HepG2 (cell line): ENCODE measurements around the gene RTL3. TPM values are rescaled to one million over a fixed set of nuclear protein-coding genes. Genes with fewer than 3 reads are reported as not detected.

Source experiments
- ATAC-seq: fragments of 200-7000 bp; cut with Tn5 transposase; 3 replicates; pipeline ENCODE4 v1.9.1; 2020; ENCODE audit warnings: mild to moderate bottlenecking, moderate library complexity
- BruUV-seq: library from RNA; stranded (reverse); fragments of 400-500 nt; replicated peaks from 2 replicates; lab custom pipeline; 2021; lab: Mats Ljungman, UMichigan
- CTCF ChIA-PET: fragments of 300-600 bp; formaldehyde crosslinking; extraction: SDS; loops from one replicate; lab custom pipeline; 2021; ENCODE audit warnings: low total read pairs, inconsistent platforms, low intra/inter-chr PET ratio; lab: Yijun Ruan, JAX
- POLR2A ChIA-PET: fragments of 350-600 bp; sonication (Branson Sonifier 250); formaldehyde crosslinking; loops from one replicate; lab custom pipeline; 2020; ENCODE audit warnings: antibody characterized with exemption, inconsistent platforms; lab: Yijun Ruan, JAX
- DNase-seq: peaks from one replicate; pipeline ENCODE4 v3.0.0-alpha.2; 2015; ENCODE audit warnings: low spot score
- FAIRE-seq: peaks from 3 replicates; lab custom pipeline; 2011; peaks lifted over from hg19 to GRCh38; lab: Jason Lieb, UNC
- H2AFZ ChIP-seq: one replicate; pipeline ENCODE4 v1.6.1; 2011; ENCODE audit warnings: low read length, inconsistent platforms
- H3K27ac ChIP-seq: fragments of 300-600 bp; 3 replicates; pipeline ENCODE4 v1.8.0; 2011; ENCODE audit warnings: mixed run types, mild to moderate bottlenecking, mixed read lengths, low read length, inconsistent platforms; ENCODE audit not compliant: insufficient read depth; ENCODE audit errors: extremely low read length
- H3K27me3 ChIP-seq, 2 experiments: fragments of 200-600 bp in 1 of 2; 2 replicates in 1 of 2; 3 replicates in 1 of 2; pipeline versions ENCODE4 v1.6.0 to v1.8.0; 2011; ENCODE audit warnings: low read length in 2 of 2, mild to moderate bottlenecking in 2 of 2, moderate library complexity in 2 of 2, inconsistent platforms in 1 of 2; ENCODE audit not compliant: insufficient read depth in 2 of 2, control insufficient read depth in 1 of 2
- H3K36me3 ChIP-seq, 2 experiments: fragments of 200-600 bp in 1 of 2; replicated peaks in 1 of 2; 2 replicates in 1 of 2; 3 replicates in 1 of 2; pipeline versions ENCODE4 v1.5.1 to v1.8.0; 2011; ENCODE audit warnings: low read length in 2 of 2, inconsistent platforms in 1 of 2; ENCODE audit not compliant: insufficient read depth in 2 of 2, control insufficient read depth in 1 of 2
- H3K4me1 ChIP-seq: 2 replicates; pipeline ENCODE4 v1.5.1; 2012; ENCODE audit warnings: low read length, inconsistent platforms; ENCODE audit not compliant: insufficient read depth
- H3K4me2 ChIP-seq: 2 replicates; pipeline ENCODE4 v1.6.0; 2011; ENCODE audit warnings: low read depth, low read length, inconsistent platforms
- H3K4me3 ChIP-seq, 3 experiments: fragments of 200-600 bp in 1 of 3; sonication (generic), shearing (Covaris generic) in 1 of 3; replicated peaks in 1 of 3; 2 replicates each; pipeline ENCODE4 v1.5.1; 2011 to 2016; ENCODE audit warnings: low read length in 3 of 3, inconsistent platforms in 2 of 3, low read depth in 2 of 3, mild to moderate bottlenecking in 2 of 3, control low read depth in 1 of 3, mixed read lengths in 1 of 3; ENCODE audit not compliant: insufficient read depth in 1 of 3
- H3K79me2 ChIP-seq: one replicate; pipeline ENCODE4 v1.6.1; 2011; ENCODE audit warnings: low read length, inconsistent platforms; ENCODE audit not compliant: insufficient read depth
- H3K9ac ChIP-seq: 2 replicates; pipeline ENCODE4 v1.6.0; 2011; ENCODE audit warnings: mild to moderate bottlenecking, low read depth, low read length, inconsistent platforms; ENCODE audit not compliant: insufficient read depth
- H3K9me3 ChIP-seq: 2 replicates; pipeline ENCODE4 v1.5.1; 2012; ENCODE audit warnings: mild to moderate bottlenecking, low read length
- H4K20me1 ChIP-seq: 2 replicates; pipeline ENCODE4 v1.6.0; 2011; ENCODE audit warnings: inconsistent platforms, mild to moderate bottlenecking, low read length, moderate library complexity; ENCODE audit not compliant: insufficient read depth
- CC2D1A ChIP-seq: sonication (generic); formaldehyde crosslinking; IDR thresholded peaks from 2 replicates; pipeline ENCODE4 v1.8.1; 2023; ENCODE audit warnings: mild to moderate bottlenecking, missing genetic modification reagents
- MXI1 ChIP-seq: IDR thresholded peaks from 3 replicates; pipeline ENCODE4 v1.6.1; 2012; ENCODE audit warnings: low read depth, low read length, inconsistent platforms, borderline replicate concordance
- NFYC ChIP-seq: IDR thresholded peaks from 2 replicates; pipeline ENCODE4 v1.6.1; 2016; ENCODE audit warnings: missing genetic modification reagents, missing compliant biosample characterization
- PCBP1 ChIP-seq: fragments of 200-400 bp; formaldehyde crosslinking; IDR thresholded peaks from 2 replicates; pipeline ENCODE4 v1.6.1; 2017; ENCODE audit warnings: mild to moderate bottlenecking, low read depth, low read length, borderline replicate concordance
- POLR2AphosphoS5 ChIP-seq: IDR thresholded peaks from 2 replicates; pipeline ENCODE4 v1.6.1; 2012; ENCODE audit warnings: low read depth, low read length
- RAD51 ChIP-seq: fragments of 450-650 bp; IDR thresholded peaks from 2 replicates; pipeline ENCODE4 v1.6.1; 2016; ENCODE audit warnings: borderline replicate concordance
- RFXANK ChIP-seq: IDR thresholded peaks from 2 replicates; pipeline ENCODE4 v1.6.1; 2016
- SP140L ChIP-seq: sonication (generic); formaldehyde crosslinking; IDR thresholded peaks from 2 replicates; pipeline ENCODE4 v1.4.0; 2020; ENCODE audit warnings: missing genetic modification reagents, borderline replicate concordance
- TFAP4 ChIP-seq: sonication (generic); IDR thresholded peaks from 2 replicates; pipeline ENCODE4 v1.6.1; 2016; ENCODE audit warnings: low read depth, borderline replicate concordance
- U2AF2 ChIP-seq: fragments of 200-400 bp; formaldehyde crosslinking; IDR thresholded peaks from 2 replicates; pipeline ENCODE4 v1.6.1; 2017; ENCODE audit warnings: low read depth, mild to moderate bottlenecking, low read length
- ZBTB39 ChIP-seq: sonication (generic); formaldehyde crosslinking; IDR thresholded peaks from 2 replicates; pipeline ENCODE4 v1.5.0; 2020; ENCODE audit warnings: missing genetic modification reagents
- ZMYM4 ChIP-seq: sonication (generic); formaldehyde crosslinking; IDR thresholded peaks from 2 replicates; pipeline ENCODE4 v1.8.1; 2023; ENCODE audit warnings: mild to moderate bottlenecking, missing genetic modification reagents
- ZNF331 ChIP-seq: sonication (generic); formaldehyde crosslinking; IDR thresholded peaks from 2 replicates; pipeline ENCODE4 v1.4.0; 2020; ENCODE audit warnings: missing genetic modification reagents
- ZNF337 ChIP-seq: sonication (generic); formaldehyde crosslinking; IDR thresholded peaks from 2 replicates; pipeline ENCODE4 v1.5.1; 2020; ENCODE audit warnings: missing genetic modification reagents, low read depth, mild to moderate bottlenecking, borderline replicate concordance
- ZNF687 ChIP-seq: sonication (generic); formaldehyde crosslinking; IDR thresholded peaks from 2 replicates; pipeline ENCODE4 v1.5.1; 2020; ENCODE audit warnings: mild to moderate bottlenecking, missing genetic modification reagents, moderate library complexity
- ZNF713 ChIP-seq: sonication (generic); formaldehyde crosslinking; IDR thresholded peaks from 2 replicates; pipeline ENCODE4 v1.4.0; 2020; ENCODE audit warnings: mild to moderate bottlenecking, missing genetic modification reagents
- ZNF749 ChIP-seq: sonication (generic); formaldehyde crosslinking; IDR thresholded peaks from 2 replicates; pipeline ENCODE4 v1.8.0; 2022; ENCODE audit warnings: mild to moderate bottlenecking, missing genetic modification reagents, moderate library complexity, borderline replicate concordance
- WGBS: methylation state at CpG from one replicate; pipeline ENCODE4 v1.1.6; 2017; ENCODE audit warnings: low lambda C conversion rate; 5-methylcytosine and 5-hydroxymethylcytosine counted together
- in situ Hi-C: cut with HindIII; loops from 2 replicates; pipeline ENCODE4 v1.10.0; 2017; ENCODE audit warnings: low pct_unique_long_range_greater_than_20kb; ENCODE audit not compliant: extremely low pct_ligation_motif_present
- intact Hi-C: fragments of 100-400 bp; cut with micrococcal nuclease; formaldehyde crosslinking; loops from one replicate; pipeline ENCODE4 v1.10.0; 2022; ENCODE audit not compliant: unreplicated experiment
- polyA plus RNA-seq, 8 experiments: library from polyadenylated mRNA; depleted of rRNA in 3 of 8; stranded (reverse) in 7 of 8; unstranded in 1 of 8; fragments of >200 nt; fragmentation: Illumina TruSeq in 4 of 8; extraction: Trizol in 4 of 8; gene quantifications; 2 replicates each; pipeline versions ENCODE4 v1.2.1 to v1.2.3, GENCODE V29; 2011 to 2016; ENCODE audit warnings: low read depth in 4 of 8, missing spikeins in 1 of 8, mixed read lengths in 1 of 8; ENCODE audit not compliant: insufficient read depth in 1 of 8
- total RNA-seq, 5 experiments: library from RNA; depleted of rRNA; stranded (reverse); fragments of >200 nt; fragmentation: Illumina TruSeq; extraction: Trizol; gene quantifications; 2 replicates each; pipeline ENCODE4 v1.2.3, GENCODE V29; 2016; ENCODE audit warnings: low read depth in 1 of 5

RTL3 gene
- total and polyA plus RNA-seq, 2 of the 13 experiments (the other 11 are each of a cell fraction or from before 2014, with no cell fraction given): not detected

GRCh38 chrX:78693012-78693411 lies 33.9 kb upstream of the RTL3 start (continued):
- TF ChIP-seq ZNF687 (no peak), ZBTB39 (CRISPR knock-in tag) (no peak), ZNF749 (no peak)

GRCh38 chrX:78687586-78687985 lies 28.5 kb upstream of the RTL3 start:
- DNase-seq (no peak), FAIRE-seq (no peak), ATAC-seq (no peak)
- no peaks in the 10 kb centered on the region for H3K27me3 ChIP-seq
- H3K4me2 ChIP-seq: no peak overlapping the region
- no peak for TF ChIP-seq CC2D1A (CRISPR knock-in tag)
- TF ChIP-seq PCBP1: no peak
- no peak for TF ChIP-seq ZMYM4
- no peak for TF ChIP-seq TFAP4
- TF ChIP-seq MXI1: no peak
- TF ChIP-seq ZNF331 (CRISPR knock-in tag): no peak
- TF ChIP-seq SP140L: no peak
- no peak for TF ChIP-seq ZNF337 (CRISPR knock-in tag)
- no peak for TF ChIP-seq U2AF2
- TF ChIP-seq ZNF713 (CRISPR knock-in tag): no peak
- no peak for TF ChIP-seq POLR2AphosphoS5
- no peak for TF ChIP-seq RFXANK
- TF ChIP-seq RAD51: no peak
- no peak for TF ChIP-seq NFYC (CRISPR knock-in tag)
- in situ Hi-C loops (no loop called here), intact Hi-C loops (no loop called here)
- H3K27ac ChIP-seq: no peak overlapping the region
- no peak overlapping the region for H3K9ac ChIP-seq
- H4K20me1 ChIP-seq: no peaks in the 10 kb centered on the region
- ChIA-PET CTCF (no interaction called here), POLR2A (no interaction called here)
- BruUV-seq: no TSS peak
- H3K4me1 ChIP-seq: no peaks in the 10 kb centered on the region
- WGBS: 92% methylated on average over 2 of the region's 2 CpGs
- no peaks in the 10 kb centered on the region for H3K9me3 ChIP-seq
- no peaks in the 10 kb centered on the region for H3K79me2 ChIP-seq
- no peak overlapping the region for H2AFZ ChIP-seq
- no peaks in the 10 kb centered on the region for H3K36me3 ChIP-seq
- no peak overlapping the region for H3K4me3 ChIP-seq
